Measurements from ENCODE around the gene ZNF107.
"Not testable (repeated sequence)": the region's sequence is repeated elsewhere in the genome, so short reads cannot be mapped to it uniquely, and the experiment has no call there.

Gene ZNF107

DNA sequence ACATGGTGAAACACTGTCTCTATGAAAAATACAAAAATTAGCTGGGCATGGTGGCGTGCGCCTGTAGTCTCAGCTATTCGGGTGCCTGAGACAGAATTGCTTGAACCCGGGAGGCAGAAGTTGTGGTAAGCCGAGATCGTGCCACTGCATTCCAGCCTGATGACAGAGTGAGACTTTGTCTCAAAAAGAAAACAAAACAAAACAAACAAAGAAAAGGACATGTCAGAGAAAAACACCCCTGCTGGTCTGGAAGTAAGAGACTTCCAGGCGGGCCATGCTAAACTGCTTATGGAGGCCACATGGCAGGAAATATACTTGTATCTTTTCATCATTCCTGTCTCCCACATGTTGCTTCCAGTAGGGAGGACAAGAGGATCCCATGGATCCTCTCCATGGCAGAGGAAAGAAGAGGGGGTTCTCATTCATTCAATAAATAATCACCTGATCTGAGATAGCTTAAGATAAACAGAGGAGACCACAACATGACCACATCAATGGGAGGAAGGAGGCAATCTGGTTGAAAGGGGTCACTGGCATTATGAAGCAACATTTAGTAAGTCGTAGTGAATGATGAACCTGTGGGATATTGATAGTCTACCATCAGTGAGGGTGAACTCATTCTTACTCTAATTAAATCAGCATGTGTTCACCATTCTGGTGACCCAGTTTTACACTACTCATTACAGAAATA, 67.8 kb downstream of the ZNF107 start:
- DNase-seq (ENCODE audit: low read depth): no peak

DNA sequence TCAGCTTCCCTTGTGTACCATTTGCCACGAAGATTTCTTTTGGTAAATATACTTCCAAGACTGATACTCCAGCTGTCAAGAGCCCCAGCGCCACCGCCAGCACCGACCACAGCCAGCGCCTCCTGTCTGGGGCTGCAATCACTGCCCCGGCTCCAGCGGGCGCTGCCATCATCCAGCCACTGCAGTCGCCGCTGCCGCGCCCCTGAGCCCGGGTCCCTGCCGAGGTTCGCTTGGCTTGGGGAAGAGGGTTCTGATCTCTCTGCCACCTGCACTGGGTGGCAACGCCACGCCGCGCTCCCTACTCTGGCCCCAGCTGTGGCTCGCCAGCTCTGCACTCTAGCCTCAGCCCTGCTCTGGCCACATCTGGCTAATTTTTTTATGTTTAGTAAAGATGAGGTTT, 70.6 kb downstream of the ZNF107 start:
- no peak for DNase-seq (ENCODE audit: low read depth)

DNA sequence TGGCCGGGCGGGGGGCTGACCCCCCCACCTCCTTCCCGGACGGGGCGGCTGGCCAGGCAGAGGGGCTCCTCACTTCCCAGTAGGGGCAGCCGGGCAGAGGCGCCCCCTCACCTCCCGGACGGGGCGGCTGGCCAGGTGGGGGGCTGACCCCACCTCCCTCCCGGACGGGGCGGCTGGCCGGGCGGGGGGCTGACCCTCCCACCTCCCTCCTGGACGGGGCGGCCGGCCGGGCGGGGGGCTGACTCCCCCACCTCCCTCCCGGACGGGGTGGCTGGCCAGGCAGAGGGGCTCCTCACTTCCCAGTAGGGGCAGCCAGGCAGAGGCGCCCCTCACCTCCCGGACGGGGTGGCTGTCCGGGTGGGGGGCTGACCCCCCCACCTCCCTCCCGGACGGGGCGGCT, 72.5 kb downstream of the ZNF107 start:
- not testable (repeated sequence) for DNase-seq (ENCODE audit: low read depth)

DNA sequence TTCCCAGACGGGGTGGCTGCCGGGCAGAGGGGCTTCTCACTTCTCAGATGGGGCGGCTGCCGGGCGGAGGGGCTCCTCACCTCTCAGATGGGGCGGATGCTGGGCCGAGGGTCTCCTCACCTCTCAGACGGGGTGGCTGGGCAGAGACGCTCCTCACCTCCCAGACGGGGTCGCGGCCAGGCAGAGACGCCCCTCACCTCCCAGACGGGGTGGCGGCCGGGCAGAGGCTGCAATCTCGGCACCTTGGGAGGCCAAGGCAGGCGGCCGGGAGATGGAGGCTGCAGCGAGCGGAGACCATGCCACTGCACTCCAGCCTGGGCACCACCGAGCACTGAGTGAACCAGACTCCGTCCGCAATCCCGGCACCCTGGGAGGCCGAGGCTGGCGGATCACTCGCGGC, 73.0 kb downstream of the ZNF107 start:
- not testable (repeated sequence) for DNase-seq (ENCODE audit: low read depth)

DNA sequence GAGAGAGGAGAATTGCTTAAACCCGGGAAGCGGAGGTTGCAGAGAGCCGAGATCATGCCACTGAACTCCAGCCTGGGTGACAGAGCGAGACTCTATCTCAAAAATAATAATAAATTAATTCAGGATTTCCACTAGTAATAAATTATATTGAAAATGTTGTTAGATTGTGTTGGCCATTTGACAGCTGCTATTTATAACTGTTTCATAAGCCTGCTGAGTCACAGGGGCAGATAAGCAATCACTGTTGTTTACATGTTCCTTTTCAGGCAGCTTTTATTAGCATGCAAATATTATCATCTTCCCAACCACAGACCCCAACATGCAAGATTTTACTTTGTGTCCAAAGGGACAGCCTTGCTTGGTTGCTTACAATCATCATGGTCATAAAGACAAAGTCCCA, 78.7 kb downstream of the ZNF107 start:
- DNase-seq (ENCODE audit: low read depth): no peak

DNA sequence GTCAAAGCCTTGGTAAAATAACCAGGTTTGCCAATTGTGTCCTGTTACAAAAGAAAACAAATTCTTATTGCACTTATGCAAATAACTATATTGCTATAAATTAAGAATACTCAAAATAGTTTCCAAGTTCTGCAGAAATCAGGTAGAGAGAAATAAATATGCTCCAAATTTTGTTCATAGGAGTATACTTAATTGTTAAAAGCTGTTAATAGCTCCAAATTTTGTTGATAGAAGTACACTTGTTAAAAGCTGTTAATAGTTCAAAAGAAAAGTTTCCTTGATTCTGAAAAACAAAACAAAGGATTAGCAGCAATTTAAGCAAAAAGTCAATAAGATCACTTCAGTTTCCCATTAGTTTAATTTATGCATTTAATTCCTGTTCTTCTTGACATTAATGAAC, 81.9 kb downstream of the ZNF107 start:
- no peak for DNase-seq (ENCODE audit: low read depth)

DNA sequence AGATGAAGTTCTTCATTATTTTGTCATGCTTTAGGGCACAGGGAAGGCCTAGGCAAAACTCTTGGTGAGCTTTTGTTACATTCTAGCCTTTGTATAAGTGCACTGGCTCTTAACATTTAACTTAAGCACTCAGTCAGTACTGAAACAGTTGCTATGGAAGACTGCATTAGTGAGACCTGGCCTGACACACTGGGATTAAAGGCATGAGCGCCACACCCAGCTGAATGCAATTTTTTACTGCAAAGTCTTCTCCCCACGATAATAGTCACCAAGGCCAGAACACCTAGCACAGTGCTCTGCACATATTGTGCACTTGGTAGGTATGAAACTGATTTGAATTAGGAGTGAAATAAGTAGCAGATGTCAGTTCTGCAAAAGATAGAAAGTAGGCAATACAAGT, 87.1 kb downstream of the ZNF107 start:
- DNase-seq (ENCODE audit: low read depth): no peak

DNA sequence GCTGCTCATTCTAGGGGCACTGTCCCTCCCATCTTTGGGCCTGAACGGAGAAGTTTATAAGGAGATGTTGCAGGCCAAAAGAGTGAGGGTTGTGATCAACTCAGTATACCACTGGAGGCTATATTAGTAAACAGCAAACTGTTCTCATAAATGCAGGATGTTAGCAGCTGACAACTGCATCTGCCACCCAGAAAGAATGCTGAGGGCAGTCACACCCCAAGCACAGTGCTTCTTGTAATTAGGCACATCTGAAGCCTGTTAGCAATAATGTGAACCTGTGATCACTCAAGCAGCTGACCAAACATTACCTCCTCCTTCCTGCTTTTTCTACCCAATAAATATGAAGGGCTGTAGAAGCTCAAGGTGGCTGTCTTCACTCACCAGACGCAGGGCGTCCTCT, 89.9 kb downstream of the ZNF107 start:
- DNase-seq (ENCODE audit: low read depth): no peak

DNA sequence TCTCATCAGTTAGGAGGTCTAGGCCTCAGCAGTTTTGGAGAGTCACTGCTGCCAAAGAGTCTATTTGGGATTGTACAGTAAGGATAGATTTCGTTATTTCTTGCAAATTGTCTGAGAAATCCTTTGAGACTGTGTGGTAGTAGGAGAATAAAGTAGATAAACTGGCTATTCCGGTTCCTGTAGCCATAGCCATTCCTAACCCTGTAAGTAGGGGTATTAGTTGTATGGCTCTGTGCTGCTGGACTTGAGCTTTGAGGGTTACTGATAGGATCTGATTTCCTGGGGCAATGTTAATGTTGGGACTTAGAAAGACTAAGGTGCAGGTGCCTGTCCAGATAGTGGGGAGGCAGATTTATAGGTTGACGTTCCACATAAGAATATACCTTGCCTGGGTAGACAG, 92.2 kb downstream of the ZNF107 start:
- no peak for DNase-seq (ENCODE audit: low read depth)
